Activated CD8-positive, alpha-beta memory T cell treated with anti-CD3 and anti-CD28 coated beads, Interleukin-2, amount 50 U/mL, for 24 hours (primary cell): ENCODE measurements around the gene INPP5J.
"Not testable (repeated sequence)": the region's sequence is repeated elsewhere in the genome, so short reads cannot be mapped to it uniquely, and the experiment has no call there.

Experiments
- DNase-seq: peaks from one replicate; pipeline ENCODE4 v3.0.0-alpha.2; 2020; ENCODE audit errors: extremely low read depth

INPP5J gene

DNA sequence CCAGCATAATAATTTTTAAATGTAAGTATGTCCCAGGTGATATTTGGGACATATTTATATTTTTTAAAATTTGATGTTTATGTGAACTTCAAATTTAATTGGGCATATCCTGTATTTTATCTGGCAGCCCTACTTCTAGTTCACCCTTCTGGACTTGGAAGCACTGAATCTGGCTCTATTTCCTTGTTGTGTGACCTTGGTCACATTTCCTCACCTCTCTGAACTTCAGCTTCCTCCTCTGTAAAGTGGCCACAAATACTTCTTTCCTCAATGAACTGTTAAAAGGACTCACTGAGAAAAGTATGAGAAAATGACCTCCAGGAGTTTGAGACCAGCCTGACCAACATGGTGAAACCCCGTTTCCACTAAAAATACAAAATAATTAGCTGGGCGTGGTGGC lies 29.1 kb downstream of the INPP5J start:
- no peak for DNase-seq

DNA sequence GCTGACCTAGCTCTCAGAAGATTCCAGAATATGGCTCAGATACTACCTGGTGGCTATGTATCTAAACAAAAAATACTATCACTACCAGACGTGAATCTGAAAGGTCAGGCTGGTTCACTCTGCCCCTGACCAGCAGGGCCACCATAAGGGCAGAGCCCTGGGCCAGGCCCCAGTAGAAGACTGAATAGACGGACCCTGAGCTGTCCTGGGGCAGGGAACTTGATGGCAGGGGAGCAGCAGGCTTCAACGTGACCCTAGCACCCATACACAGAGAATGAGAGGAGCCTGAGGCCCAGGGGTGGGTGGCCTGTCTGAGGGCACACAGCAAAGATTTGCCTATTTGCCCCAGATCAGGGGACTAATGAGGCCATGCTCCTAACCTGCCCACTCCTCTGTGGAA lies 30.6 kb downstream of the INPP5J start:
- no peak for DNase-seq

DNA sequence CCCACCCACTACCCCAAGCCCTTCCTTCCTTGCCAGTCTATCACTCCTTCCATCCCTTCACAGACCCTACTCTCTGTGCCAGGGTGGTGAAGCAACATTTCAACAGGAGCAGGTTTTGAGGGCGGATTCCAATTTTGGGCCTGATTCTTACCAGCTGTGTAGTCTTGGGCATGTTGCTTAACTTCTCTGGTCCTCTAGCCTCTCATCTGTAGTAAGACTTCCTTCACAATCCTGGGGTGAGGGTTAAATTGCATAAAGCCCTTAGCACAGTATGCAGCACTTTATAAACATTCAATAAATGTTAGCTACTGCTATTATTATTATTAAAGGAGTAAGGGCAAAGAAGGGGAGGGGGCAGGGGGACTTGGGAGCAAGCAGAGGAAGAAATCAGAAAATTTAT lies 32.2 kb downstream of the INPP5J start:
- no peak for DNase-seq

DNA sequence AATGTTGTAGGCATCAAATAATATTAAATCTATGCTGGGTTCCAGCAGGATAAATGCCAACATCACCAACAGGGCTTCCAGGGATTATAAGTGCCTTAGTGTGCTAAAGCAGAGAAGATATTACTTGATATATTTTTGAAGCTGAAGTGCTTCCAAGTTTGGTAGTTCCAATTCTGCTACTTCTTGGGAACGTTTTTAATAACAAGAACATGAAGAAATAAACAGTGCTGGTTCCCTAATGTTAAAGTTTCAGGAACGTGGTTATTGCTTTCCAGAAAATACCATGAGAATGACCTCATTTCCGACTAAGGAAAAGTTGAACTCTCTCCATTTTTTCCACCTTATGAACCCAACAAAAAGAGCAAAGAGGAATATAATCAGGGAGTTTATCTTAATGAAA lies 32.7 kb downstream of the INPP5J start:
- no peak for DNase-seq

DNA sequence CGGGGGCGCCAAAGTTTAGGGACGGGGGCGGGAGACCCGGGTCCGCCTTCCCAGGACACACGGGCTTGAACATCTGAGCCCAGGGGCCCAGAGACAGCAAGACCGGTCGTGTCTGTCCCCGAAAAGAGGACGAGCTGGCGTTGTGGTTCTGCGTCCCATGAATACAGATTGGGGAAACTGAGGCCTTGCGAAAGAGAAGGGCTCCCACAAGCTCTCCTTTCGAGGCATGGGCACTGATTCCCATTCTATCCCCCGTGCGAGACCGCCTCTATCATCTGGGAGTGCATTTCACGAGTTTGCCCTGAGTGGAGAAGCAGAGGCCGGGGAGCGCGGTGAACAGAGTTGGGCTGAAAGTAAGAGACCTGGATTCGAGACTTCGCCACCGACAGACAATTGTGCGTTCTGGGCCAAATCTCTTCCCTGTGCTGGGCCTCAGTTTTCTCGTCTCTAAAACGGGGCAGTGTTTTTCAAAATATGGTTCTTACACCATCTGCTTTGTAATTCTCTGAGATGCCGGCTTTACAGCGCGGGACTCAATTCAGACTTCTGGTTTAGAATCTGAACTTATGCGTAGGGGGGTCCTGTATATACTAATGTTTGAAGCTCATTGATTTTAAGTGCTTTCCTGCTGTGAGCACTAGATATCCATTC lies 37.7 kb downstream of the INPP5J start:
- no peak for DNase-seq

DNA sequence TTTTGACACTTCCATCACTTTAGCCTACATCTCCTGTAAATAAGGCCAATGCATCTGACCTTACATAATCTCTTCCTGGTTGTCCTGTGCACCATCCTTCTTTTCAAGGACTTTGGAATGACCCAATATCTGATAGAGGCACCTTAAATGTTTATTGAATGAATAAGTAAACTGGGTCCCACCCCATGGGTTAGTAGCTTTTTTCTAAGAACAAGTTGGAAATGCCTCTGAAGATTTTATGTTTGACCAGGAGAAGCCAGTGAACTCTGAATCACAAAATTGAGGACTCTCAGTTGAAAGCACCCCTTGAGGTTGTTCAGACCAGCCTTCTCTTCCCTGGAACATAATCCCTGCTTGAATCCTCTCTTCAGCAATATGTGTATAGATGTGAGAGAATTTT lies 38.6 kb downstream of the INPP5J start:
- no peak for DNase-seq

DNA sequence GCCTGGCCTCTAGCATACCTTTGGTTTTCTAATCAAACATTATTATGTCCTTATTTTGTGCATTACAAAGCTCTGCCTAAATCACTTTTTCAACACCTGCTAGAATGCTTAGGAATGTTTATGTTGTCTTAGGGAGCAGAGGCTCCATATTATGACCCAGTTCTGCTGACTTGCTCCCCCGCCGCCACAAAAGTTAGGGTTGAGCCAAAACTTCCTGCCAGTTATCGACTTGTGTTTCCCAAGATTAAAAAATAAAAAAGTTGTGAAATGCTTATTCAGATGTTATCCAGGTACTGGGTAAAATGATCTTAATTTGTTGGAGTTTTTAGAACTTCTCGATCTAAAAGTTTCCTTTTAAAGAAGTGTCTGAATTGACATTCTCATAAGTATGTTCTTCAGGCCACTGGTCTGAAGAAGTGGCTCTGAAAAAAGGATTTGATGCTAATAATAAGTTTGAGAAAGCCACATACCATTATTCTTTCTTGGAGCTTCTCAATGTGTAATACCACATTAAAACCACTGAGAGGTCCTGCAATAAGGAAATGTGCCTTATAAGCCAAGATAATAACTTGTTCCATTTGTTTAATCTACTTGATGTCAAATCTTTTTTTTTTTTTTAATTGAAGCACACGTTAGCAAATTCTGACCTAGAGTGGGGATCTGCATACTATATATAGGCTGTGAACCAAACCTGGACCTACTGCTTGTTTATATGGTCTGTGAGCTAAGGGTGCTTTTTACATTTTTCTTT lies 39.4 kb downstream of the INPP5J start:
- no peak for DNase-seq

DNA sequence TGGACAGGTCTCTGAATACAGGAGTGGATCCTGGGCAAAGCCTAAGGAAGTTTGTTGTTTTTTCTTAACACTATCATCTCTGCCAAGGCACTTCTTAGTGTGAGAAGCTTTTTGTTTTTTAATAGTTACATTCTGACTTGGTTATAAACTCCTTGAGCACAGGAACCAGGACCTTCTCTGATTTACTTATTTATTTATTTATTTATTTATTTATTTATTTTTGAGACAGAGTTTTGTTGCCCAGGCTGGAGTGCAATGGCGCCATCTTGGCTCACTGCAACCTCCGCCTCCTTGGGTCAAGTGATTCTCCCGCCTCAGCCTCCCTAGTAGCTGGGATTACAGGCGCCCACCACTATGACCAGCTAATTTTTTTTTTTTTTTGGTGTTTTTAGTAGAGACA lies 48.2 kb downstream of the INPP5J start:
- no peak for DNase-seq

DNA sequence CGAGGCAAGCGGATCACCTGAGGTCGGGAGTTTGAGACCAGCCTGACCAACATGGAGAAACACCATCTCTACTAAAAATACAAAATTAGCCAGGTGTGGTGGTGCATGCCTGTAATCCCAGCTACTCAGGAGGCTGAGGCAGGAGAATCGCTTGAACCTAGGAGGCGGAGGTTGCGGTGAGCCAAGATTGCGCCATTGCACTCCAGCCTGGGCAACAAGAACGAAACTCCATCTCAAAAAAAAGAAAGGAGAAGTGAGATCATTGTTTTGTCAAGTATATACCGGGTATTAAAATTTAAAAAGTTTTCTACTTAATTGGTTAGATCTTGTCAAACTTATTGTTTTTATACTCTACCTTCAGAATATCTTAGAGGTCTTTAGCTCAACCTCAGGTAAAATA lies 49.0 kb downstream of the INPP5J start:
- DNase-seq: not testable (repeated sequence)

DNA sequence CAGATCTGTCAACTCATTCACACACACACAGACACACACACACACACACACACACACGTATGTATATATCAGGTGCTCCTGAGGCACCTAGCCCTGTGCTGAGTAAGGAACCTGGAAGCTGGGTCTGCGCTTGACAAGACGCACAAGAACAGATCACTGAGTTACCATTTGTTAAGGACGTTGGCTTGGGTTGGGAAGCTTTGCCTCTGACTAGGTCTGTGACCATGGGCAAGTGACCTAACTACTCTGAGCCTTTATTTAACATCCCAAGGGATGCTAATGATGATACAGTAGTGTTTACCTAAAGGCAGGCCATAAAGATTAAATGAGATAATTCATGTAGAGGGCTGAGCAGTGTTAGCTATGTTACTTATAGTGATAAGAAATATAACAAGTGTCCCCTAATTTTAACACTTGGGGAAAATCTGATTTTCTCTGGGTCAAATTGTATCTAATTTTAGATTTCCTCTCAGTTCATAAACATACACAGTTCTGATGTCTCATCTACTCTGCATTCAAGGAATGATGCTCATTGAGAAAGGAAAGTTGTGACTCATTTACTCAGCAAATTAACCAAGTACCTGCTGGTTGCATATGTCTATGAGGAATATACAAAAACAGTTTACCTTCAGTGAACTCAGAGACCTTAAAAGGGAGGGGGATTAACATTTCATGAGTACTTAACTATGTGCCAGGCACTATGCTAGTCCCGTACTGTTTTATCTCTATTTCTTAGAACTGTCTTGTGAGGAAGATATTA lies 50.8 kb downstream of the INPP5J start:
- no peak for DNase-seq

DNA sequence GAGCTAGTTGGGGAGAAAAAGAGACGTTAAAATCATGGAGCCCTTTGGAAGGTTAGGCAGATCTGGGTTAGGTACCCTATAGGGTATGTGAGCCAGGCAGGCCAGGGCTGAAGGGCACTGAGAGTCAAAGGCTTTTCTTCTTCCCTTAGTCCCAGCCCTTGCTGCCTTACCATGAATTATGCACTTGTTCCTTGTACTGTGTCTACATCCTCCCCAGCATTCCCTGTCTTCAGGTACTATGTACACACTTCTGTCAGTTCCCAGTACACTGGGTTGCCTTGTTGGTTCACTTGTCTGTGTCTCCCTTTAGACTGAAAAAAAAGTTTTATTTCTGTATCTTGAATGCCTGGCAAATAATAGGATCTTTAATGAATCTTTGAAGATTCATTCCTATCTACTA lies 54.2 kb downstream of the INPP5J start:
- no peak for DNase-seq

DNA sequence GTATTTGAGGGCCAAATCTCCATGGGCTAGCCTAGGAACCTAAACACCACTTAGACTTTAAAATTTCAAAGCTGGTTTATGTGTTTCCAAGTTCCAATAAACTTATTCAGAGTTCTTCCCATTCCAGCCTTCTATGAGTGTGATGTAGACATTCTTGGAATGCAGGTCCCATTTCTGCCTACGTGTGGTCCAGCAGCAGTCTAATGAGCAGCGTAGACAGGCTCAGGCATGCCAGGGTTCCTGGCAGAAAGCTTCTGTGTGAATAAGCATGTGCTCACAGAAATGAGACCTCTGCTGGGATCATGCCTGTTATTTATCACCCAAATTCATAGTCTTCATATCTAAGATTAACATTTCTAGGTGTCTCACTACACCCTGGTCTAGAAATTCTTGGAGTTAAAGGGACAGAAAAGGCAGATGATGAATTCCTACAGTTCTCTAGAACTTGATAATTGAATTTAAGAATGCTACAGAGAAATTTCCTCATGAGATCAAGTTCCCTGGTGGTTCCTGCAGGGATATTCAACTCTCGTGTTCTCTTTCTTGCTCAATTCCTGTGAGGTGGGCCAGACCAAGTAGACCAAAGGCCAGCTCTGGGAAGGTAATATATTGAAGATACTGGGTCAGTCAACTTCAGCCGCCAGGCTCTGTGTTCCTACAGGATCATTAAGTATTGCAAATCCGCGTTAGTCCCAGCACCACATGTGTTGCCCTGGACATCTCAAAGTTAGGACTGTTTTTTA lies 54.8 kb downstream of the INPP5J start:
- no peak for DNase-seq

DNA sequence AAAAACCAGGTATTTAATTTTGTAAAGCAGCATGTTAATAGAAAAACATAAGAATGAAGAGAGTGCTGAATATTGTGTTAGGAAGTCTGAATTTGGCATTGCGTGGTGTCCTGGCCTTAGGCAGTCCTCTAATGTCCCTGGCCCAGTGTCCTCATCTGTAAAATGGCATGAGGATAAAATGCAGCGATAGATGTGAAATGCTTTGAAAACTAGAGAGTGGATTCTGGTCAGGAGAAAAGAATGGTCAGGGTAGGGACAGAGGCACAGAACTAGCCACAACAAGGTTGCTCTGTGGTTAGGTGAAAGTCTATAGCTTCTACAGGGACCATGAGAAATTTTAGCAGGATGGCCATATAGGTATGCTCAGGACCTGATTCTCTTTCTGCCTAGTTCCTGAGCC lies 56.1 kb downstream of the INPP5J start:
- DNase-seq: no peak

DNA sequence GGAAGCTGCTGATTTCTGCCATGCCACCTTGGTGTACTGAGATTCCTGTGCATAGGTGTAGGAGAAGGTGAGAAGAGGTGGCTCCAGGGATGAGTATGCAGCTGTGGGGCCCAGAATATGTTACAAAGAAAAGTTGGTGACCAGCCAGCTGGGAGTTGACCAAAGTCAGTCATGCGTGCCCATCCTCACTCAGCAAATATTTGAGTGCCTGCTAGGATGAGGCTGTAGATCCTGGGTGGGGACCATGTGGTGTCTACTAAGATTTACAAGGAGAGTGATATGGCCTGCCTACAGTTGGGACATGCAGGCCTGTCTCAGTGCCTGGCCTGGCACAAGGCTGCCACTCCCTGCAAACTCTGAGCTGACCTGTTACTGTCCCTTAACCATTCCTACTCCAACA lies 56.6 kb downstream of the INPP5J start:
- no peak for DNase-seq

DNA sequence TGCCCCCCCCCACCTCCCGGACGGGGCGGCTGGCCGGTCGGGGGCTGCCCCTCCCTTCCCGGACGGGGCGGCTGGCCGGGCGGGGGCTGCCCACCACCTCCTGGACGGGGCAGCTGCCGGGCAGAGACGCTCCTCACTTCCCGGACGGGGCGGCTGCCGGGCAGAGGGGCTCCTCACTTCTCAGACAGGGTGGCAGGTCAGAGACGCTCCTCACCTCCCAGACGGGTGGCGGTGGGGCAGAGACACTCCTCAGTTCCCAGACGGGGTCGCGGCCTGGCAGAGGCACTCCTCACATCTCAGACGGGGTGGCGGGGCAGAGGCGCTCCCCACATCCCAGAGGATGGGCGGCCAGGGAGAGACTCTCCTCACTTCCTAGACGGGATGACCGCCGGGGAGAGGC lies 61.2 kb downstream of the INPP5J start:
- DNase-seq: no peak
